ENCODE results near the gene DYNLRB1.
A peak's percentile ranks its signal among the peaks of the same experiment; 100 is the strongest.
"Not testable (repeated sequence)": the region's sequence is repeated elsewhere in the genome, so short reads cannot be mapped to it uniquely, and the experiment has no call there.

DYNLRB1 gene

DNA sequence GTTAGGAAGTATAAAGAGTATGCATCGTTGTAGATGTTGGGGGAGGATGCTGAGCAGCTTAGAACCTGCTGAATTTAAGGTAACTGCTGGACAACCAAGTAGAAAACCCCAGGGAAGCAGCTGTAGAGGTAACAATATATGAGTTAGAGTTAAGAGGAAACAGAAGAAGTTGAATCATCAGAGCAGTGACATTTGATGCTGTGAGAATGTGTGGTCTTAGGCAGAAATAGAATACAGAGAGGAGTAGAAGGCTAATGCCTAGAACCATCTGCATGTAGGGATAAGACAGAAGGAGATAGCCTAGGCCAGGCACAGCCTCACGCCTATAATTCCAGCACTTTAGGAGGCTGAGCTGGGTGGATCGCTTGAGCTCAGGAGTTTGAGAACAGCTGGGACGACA lies 22.6 kb upstream of the DYNLRB1 start:
- Histone ChIP-seq H4K20me1 (ENCODE audit: control insufficient read depth, insufficient read depth, low read depth, low read length) (no peaks in the 10 kb centered on the region), H3K79me2 (ENCODE audit: control insufficient read depth, low read length) (0 out of 2 replicates have a peak, but pooled peaks cover 3% of the 10 kb centered on the region), H3F3A (ENCODE audit: control insufficient read depth, insufficient read depth) (peaks cover 8% of the 10 kb centered on the region), H3K9me2 (replicated peaks; ENCODE audit: control insufficient read depth, low read length) (no peaks in the 10 kb centered on the region), H3K27ac (ENCODE audit: low read depth, low read length) (no peak overlapping the region), H3K9me3 (ENCODE audit: control insufficient read depth, insufficient read depth, low read length) (no peaks in the 10 kb centered on the region), H3K4me2 (ENCODE audit: low read length) (no peak overlapping the region), H3K36me3 (ENCODE audit: control insufficient read depth, low read length) (peaks cover 65% of the 10 kb centered on the region), H3K4me1 (ENCODE audit: control insufficient read depth, low read length) (peaks cover 45% of the 10 kb centered on the region), H3K27me3 (ENCODE audit: control insufficient read depth, low read length) (no peaks in the 10 kb centered on the region), H3K4me3 (ENCODE audit: low read length) (no peak overlapping the region)
- TF ChIP-seq, protein P1, sequence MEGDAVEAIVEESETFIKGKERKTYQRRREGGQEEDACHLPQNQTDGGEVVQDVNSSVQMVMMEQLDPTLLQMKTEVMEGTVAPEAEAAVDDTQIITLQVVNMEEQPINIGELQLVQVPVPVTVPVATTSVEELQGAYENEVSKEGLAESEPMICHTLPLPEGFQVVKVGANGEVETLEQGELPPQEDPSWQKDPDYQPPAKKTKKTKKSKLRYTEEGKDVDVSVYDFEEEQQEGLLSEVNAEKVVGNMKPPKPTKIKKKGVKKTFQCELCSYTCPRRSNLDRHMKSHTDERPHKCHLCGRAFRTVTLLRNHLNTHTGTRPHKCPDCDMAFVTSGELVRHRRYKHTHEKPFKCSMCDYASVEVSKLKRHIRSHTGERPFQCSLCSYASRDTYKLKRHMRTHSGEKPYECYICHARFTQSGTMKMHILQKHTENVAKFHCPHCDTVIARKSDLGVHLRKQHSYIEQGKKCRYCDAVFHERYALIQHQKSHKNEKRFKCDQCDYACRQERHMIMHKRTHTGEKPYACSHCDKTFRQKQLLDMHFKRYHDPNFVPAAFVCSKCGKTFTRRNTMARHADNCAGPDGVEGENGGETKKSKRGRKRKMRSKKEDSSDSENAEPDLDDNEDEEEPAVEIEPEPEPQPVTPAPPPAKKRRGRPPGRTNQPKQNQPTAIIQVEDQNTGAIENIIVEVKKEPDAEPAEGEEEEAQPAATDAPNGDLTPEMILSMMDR (IDR thresholded peaks at IDR 0.05; ENCODE audit: low read depth, low read length, poor library complexity, severe bottlenecking) = no peak
- TF ChIP-seq EZH2phosphoT487 (IDR thresholded peaks at IDR 0.05; ENCODE audit: borderline replicate concordance, low read length) = no peak

DNA sequence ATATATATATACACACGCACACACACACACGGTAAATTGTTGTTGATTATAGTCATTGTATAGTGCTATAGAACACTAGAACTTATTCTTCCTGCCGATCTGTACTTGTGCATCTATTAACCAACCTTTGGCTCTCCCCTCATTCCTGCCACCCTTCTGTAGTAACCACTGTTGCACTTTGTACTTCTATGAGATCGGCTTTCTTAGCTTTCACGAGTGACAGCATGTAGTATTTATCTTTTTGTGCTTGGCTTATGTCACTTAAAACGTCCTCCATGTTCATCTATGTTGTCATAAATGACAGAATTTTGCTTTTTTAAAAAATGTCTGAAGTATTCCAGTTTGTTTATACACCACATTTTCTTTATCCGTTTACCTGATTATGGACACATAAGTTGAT lies 20.9 kb upstream of the DYNLRB1 start:
- Histone ChIP-seq H3K27ac (ENCODE audit: low read depth, low read length) (peak overlapping the region; percentile 53), H4K20me1 (ENCODE audit: control insufficient read depth, insufficient read depth, low read depth, low read length) (no peaks in the 10 kb centered on the region), H3K4me3 (ENCODE audit: low read length) (peak overlapping the region; percentile 20), H3K36me3 (ENCODE audit: control insufficient read depth, low read length) (peaks cover 61% of the 10 kb centered on the region), H3K27me3 (ENCODE audit: control insufficient read depth, low read length) (no peaks in the 10 kb centered on the region), H3F3A (ENCODE audit: control insufficient read depth, insufficient read depth) (peaks cover 11% of the 10 kb centered on the region), H3K9me2 (replicated peaks; ENCODE audit: control insufficient read depth, low read length) (no peaks in the 10 kb centered on the region), H3K4me2 (ENCODE audit: low read length) (peak overlapping the region; percentile 42), H3K9me3 (ENCODE audit: control insufficient read depth, insufficient read depth, low read length) (no peaks in the 10 kb centered on the region), H3K4me1 (ENCODE audit: control insufficient read depth, low read length) (peaks cover 33% of the 10 kb centered on the region), H3K79me2 (ENCODE audit: control insufficient read depth, low read length) (0 out of 2 replicates have a peak, but pooled peaks cover 3% of the 10 kb centered on the region)
- TF ChIP-seq EZH2phosphoT487 (IDR thresholded peaks at IDR 0.05; ENCODE audit: borderline replicate concordance, low read length) = no peak
- TF ChIP-seq, protein P1 (IDR thresholded peaks at IDR 0.05; ENCODE audit: low read depth, low read length, poor library complexity, severe bottlenecking) = no peak

DNA sequence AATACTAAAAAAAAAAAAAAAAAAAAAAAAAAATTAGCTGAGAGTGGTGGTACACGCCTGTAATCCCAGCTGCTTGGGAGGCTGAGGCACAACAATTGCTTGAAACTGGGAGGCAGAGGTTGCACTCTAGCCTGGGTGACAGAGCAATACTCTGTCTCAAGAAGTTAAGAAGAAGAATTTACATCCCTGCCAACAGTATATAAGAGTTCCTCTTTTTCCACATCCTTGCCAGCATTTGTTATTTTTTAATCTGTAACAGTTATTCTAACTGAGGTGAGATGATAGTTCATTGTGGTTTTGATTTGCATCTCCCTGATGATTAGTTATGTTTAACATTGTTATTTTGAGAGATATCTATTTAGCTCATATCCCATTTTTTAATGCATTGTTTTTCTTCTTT lies 20.3 kb upstream of the DYNLRB1 start:
- peak overlapping the region; percentile 53 for H3K27ac ChIP-seq (ENCODE audit: low read depth, low read length)
- peak overlapping the region; percentile 6; the same call in 1 of the 2 replicates for H3K4me3 ChIP-seq (ENCODE audit: low read length)
- no peaks in the 10 kb centered on the region for H4K20me1 ChIP-seq (ENCODE audit: control insufficient read depth, insufficient read depth, low read depth, low read length)
- 0 out of 2 replicates have a peak, but pooled peaks cover 3% of the 10 kb centered on the region for H3K79me2 ChIP-seq (ENCODE audit: control insufficient read depth, low read length)
- peaks cover 33% of the 10 kb centered on the region for H3K4me1 ChIP-seq (ENCODE audit: control insufficient read depth, low read length)
- H3K9me2 ChIP-seq (replicated peaks; ENCODE audit: control insufficient read depth, low read length) = no peaks in the 10 kb centered on the region
- H3K9me3 ChIP-seq (ENCODE audit: control insufficient read depth, insufficient read depth, low read length) = no peaks in the 10 kb centered on the region
- H3K27me3 ChIP-seq (ENCODE audit: control insufficient read depth, low read length) = no peaks in the 10 kb centered on the region
- H3F3A ChIP-seq (ENCODE audit: control insufficient read depth, insufficient read depth) = peaks cover 11% of the 10 kb centered on the region
- no peak for TF ChIP-seq EZH2phosphoT487 (IDR thresholded peaks at IDR 0.05; ENCODE audit: borderline replicate concordance, low read length)
- TF ChIP-seq, protein P1 (IDR thresholded peaks at IDR 0.05; ENCODE audit: low read depth, low read length, poor library complexity, severe bottlenecking) = no peak
- peaks cover 61% of the 10 kb centered on the region for H3K36me3 ChIP-seq (ENCODE audit: control insufficient read depth, low read length)
- H3K4me2 ChIP-seq (ENCODE audit: low read length) = peak overlapping the region; percentile 42

DNA sequence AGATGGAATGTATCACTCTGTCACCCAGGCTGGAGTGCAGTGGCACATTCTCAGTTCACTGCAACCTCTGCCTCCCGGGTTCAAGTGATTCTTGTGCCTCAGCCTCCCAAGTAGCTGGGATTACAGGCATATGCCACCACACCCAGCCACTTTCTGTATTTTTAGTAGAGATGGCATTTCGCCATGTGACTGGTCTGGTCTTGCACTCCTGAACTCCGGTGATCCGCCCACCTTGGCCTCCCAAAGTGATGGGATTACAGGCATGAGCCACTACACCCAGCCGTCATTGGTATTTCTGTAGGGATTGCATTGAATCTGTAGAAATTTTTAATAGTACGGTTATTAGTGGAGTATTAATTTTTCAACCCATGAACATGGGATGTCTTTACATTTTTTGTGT lies 18.6 kb upstream of the DYNLRB1 start:
- not testable (repeated sequence) for H4K20me1 ChIP-seq (ENCODE audit: control insufficient read depth, insufficient read depth, low read depth, low read length); H3K9me2 ChIP-seq (replicated peaks; ENCODE audit: control insufficient read depth, low read length); H3K27ac ChIP-seq (ENCODE audit: low read depth, low read length); H3K9me3 ChIP-seq (ENCODE audit: control insufficient read depth, insufficient read depth, low read length); H3K4me3 ChIP-seq (ENCODE audit: low read length); H3K79me2 ChIP-seq (ENCODE audit: control insufficient read depth, low read length); H3K4me2 ChIP-seq (ENCODE audit: low read length); H3K27me3 ChIP-seq (ENCODE audit: control insufficient read depth, low read length)
- H3K36me3 ChIP-seq (ENCODE audit: control insufficient read depth, low read length) = peaks cover 49% of the 10 kb centered on the region
- H3K4me1 ChIP-seq (ENCODE audit: control insufficient read depth, low read length) = peaks cover 33% of the 10 kb centered on the region
- peaks cover 11% of the 10 kb centered on the region for H3F3A ChIP-seq (ENCODE audit: control insufficient read depth, insufficient read depth)
